Astrocyte of the spinal cord (primary cell): ENCODE data around the gene BAK1.

Experiments
- DNase-seq: peaks from one replicate; pipeline ENCODE4 v3.0.0; 2011; ENCODE audit warnings: low read depth, low spot score
- H3K4me3 ChIP-seq: 2 replicates; pipeline ENCODE4 v1.5.1; 2011; ENCODE audit warnings: low read depth, mild to moderate bottlenecking, low read length, moderate library complexity
- in situ Hi-C: cut with HindIII; loops from 2 replicates; pipeline ENCODE4 v1.10.0; 2017; ENCODE audit warnings: low sequenced_read_pairs
- TF ChIP-seq, protein P1 (sequence below): IDR thresholded peaks from 2 replicates; pipeline ENCODE4 v1.5.1; 2012; ENCODE audit warnings: low read depth, mild to moderate bottlenecking, low read length, inconsistent platforms

BAK1 gene

DNA sequence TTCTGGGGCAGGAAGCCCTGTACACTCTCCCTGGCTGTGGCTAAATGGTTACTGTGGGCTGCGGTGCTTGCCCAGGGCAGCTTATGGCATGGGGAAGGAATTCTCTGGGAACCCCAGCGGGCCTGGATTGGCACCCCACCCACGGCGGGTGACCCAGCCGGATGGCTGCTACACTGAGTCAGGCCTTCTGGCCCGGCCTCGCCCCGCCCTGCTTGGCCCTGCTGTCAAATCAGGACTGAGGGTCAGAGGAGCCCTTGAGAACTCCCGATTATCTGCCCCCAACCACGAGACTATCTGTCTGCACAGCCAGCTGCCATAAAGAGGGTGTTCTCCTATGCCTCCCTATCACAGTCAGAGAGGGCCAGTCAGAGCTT, 33.7 kb upstream of the BAK1 start:
- H3K4me3 ChIP-seq: no peak overlapping the region
- peak; percentile 70 for DNase-seq
- in situ Hi-C loops: no loop called here
- TF ChIP-seq, protein P1, sequence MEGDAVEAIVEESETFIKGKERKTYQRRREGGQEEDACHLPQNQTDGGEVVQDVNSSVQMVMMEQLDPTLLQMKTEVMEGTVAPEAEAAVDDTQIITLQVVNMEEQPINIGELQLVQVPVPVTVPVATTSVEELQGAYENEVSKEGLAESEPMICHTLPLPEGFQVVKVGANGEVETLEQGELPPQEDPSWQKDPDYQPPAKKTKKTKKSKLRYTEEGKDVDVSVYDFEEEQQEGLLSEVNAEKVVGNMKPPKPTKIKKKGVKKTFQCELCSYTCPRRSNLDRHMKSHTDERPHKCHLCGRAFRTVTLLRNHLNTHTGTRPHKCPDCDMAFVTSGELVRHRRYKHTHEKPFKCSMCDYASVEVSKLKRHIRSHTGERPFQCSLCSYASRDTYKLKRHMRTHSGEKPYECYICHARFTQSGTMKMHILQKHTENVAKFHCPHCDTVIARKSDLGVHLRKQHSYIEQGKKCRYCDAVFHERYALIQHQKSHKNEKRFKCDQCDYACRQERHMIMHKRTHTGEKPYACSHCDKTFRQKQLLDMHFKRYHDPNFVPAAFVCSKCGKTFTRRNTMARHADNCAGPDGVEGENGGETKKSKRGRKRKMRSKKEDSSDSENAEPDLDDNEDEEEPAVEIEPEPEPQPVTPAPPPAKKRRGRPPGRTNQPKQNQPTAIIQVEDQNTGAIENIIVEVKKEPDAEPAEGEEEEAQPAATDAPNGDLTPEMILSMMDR: no peak

DNA sequence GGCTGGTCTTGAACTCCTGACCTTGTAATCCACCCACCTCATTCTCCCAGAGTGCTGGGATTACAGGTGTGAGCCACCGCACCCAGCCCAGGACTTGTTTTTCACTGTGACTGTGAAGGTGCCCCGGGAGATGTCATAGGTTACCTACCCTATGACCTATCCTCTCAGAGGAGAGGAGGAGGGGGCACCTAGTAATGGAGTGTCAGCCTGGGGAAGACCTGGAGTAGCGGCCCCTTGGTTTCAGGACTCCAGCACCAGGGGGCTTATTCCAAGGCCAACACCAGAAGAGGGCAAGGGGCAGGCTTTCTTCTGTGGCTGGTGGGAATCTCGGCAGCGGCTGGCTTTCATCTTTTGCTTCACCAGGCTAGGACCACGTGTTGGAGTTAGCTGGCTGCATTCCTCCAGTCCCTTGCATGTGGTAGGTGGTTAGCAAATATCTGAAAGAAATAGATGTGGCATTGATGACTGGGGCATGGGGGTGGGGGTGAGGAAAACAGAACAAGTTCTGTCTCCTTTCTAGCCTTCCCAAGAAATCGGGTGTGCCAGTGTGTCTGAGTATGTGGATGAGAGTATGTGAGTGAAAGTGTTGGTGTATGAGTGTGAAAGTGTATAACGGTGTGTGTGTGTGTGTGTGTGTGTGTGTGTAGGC, 33.2 kb upstream of the BAK1 start:
- in situ Hi-C loops: no loop called here
- TF ChIP-seq, protein P1: no peak
- H3K4me3 ChIP-seq: no peak overlapping the region
- DNase-seq: peak; percentile 76

DNA sequence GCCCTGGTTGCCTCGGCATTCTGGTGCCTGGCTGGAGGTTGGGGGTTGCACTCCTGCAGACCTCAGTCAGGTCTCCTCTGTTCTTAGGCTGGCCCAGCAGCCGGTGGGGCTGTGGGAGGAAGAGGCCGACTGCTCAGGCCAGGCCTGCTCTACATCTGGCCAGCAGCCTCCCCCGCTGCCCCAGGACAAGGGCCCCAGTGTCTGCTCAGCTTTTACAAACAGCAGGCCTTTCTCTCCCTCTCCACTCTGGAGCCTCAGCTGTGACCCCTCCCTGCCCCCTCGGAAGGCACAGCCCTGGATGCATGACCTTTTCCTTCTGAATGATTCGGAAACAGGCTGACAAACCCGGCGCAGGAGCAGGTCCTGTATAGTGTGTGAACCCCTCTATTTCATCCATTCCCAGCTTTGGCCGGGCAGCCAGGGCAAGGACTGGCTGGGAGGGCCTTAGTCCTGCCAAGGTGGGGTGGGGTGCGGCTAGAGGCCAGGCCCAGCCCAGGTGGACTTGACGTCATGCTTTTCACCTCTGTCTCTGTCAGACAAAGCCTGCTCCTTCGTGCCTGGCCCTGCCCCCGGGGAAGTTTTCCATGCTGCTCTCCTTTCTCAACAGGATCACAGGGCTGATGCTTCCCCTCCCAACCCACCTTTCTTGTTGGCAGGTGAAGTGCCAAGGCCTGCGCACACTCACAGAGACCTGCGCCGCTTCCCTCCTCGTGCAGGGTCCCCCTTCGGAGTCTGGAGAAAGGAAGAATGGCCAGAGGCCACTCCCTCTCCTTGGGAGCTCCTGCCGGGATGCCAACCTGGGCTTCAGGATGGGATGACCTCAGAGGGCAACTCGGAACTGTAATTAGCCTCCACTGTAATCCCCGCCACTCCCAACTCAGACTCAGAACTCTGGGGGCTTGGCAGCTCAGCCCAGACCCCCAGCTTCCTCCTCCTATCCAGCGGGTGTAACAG, 31.0 kb upstream of the BAK1 start:
- no peak overlapping the region for H3K4me3 ChIP-seq
- in situ Hi-C loops: no loop called here
- TF ChIP-seq, protein P1: no peak
- DNase-seq: no peak

DNA sequence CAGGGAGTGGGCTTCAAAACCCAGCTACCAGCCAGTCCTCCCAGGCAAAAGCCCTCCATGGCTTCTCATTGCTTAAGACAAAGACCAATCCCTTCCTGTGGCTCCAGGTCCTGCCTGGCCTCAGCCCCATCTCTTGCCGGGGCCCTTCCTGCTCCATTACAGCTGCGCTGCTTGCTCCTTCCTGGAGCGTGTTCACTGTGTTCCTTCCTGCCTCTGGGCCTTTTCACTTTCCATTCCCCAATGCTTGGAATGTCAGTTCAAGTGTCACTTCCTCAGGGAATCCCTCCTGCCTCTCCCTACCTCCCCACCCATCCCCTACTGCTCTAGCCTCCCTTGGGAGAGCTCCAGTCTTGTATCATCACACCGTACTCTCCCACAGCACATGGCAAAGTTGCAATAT, 30.0 kb upstream of the BAK1 start:
- in situ Hi-C loops: no loop called here
- DNase-seq: no peak
- TF ChIP-seq, protein P1: no peak
- H3K4me3 ChIP-seq: no peak overlapping the region

DNA sequence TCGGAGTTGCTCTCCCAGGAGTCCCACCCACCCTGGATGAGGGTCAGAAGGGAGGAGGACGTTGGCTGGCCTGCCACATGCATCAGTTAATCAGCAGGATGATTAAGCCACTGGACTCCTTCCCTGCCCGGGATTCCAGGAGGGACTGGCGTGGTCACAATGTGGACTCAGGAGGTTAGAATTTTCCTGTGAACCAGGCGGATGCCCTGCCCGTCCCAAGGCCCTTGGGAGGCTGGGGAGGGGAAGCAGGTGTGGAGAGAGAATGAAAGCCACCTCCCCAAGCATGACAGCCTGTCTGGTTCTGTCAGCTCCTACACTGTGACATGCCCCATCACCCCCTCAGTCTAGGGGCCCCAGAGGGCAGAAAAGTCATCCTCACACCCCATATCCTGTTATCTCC, 29.5 kb upstream of the BAK1 start:
- TF ChIP-seq, protein P1: no peak
- in situ Hi-C loops: no loop called here
- DNase-seq: peak; percentile 59
- no peak overlapping the region for H3K4me3 ChIP-seq

DNA sequence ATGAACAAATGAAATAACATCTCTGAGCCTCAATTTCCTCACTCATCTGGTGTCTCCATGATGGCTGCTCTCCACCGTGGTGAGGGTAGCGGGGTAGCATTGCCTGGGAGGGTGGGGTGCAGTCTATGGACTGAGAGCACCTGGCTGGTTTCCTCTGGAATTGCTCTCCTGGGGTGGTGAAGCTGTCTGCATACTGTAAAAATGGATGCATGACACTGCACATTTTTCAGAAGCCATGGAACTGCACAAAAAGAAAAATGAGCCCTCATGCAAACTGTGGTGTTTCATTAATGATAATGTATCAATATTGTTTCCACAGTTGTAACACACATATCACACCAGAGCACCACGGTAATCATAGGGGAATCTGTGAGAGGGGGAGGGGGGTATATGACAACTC, 28.9 kb upstream of the BAK1 start:
- in situ Hi-C loops: no loop called here
- TF ChIP-seq, protein P1: no peak
- DNase-seq: no peak
- no peak overlapping the region for H3K4me3 ChIP-seq
